Measurements from ENCODE around the gene TESK2. TPM values are rescaled to one million over a fixed set of nuclear protein-coding genes. Genes with fewer than 3 reads are reported as not detected.
A peak's percentile ranks its signal among the peaks of the same experiment; 100 is the strongest.

The TESK2 gene
- 1 to 10 TPM; 2.3 to 7.4 (median 5.7) TPM for total RNA-seq

GRCh38 chr1:45490626-45491486 lies at the start of gene TESK2:
TSS of gene TESK2 (minus strand) at chr1:45491163. CDS start at chr1:45457785, 33,378 bp downstream.
- ATAC-seq (ENCODE audit: low FRiP score in 2 of 2) (peak; percentile 98 to 99), DNase-seq (peak; percentile 99 to 100)
- H3K27ac ChIP-seq = peak within 1 kb of the TSS; percentile 70 to 91 (median 84)
- no peaks in the 10 kb centered on the region for H3K27me3 ChIP-seq
- H3K9me3 ChIP-seq = no peaks in the 10 kb centered on the region
- H3K4me3 ChIP-seq = peak within 1 kb of the TSS; percentile 48 to 99 (median 82)
- peaks cover 5 to 21% (median 9%) of the 10 kb centered on the region in 4 donors for H3K4me1 ChIP-seq
- TF ChIP-seq POLR2AphosphoS5 (IDR thresholded peaks at IDR 0.05) = peak; percentile 66 to 96
- peak in 1 of 4 donors; percentile 16 for TF ChIP-seq EP300 (IDR thresholded peaks at IDR 0.05)
- peak in 3 of 4 donors; percentile 49 to 96 (median 94) for TF ChIP-seq POLR2A (IDR thresholded peaks at IDR 0.05)
- peak in 5 of 6 experiments; percentile 12 to 74 (median 73) for TF ChIP-seq CTCF (IDR thresholded peaks at IDR 0.05)
- no peaks in the 10 kb centered on the region for H3K36me3 ChIP-seq
- 0 to 1% methylated on average over 38 to 53 of the region's 64 CpGs for WGBS, 2 donors

GRCh38 chr1:45536886-45537285 lies 45.9 kb upstream of the TESK2 start:
- no peaks in the 10 kb centered on the region for H3K27me3 ChIP-seq
- WGBS, 2 donors = 72 to 76% methylated on average over 4 of the region's 4 CpGs
- DNase-seq = no peak
- H3K4me3 ChIP-seq = no peak overlapping the region
- H3K9me3 ChIP-seq = no peaks in the 10 kb centered on the region
- no peaks in the 10 kb centered on the region for H3K36me3 ChIP-seq
- no peaks in the 10 kb centered on the region for H3K4me1 ChIP-seq
- no peak overlapping the region for H3K27ac ChIP-seq
- TF ChIP-seq EP300 (IDR thresholded peaks at IDR 0.05) = no peak
- TF ChIP-seq CTCF (IDR thresholded peaks at IDR 0.05) = no peak
- no peak for TF ChIP-seq POLR2A (IDR thresholded peaks at IDR 0.05)
- no peak for TF ChIP-seq POLR2AphosphoS5 (IDR thresholded peaks at IDR 0.05)
- ATAC-seq (ENCODE audit: low FRiP score in 2 of 2) = no peak

- H3K4me3 ChIP-seq = no peak overlapping the region
- DNase-seq (no peak), ATAC-seq (ENCODE audit: low FRiP score in 2 of 2) (no peak)
- no peaks in the 10 kb centered on the region for H3K9me3 ChIP-seq
- H3K36me3 ChIP-seq = no peaks in the 10 kb centered on the region
- no peak overlapping the region for H3K27ac ChIP-seq
- WGBS, 2 donors = 67% methylated on average over 6 of the region's 6 CpGs
- TF ChIP-seq EP300 (IDR thresholded peaks at IDR 0.05) (no peak), POLR2AphosphoS5 (IDR thresholded peaks at IDR 0.05) (no peak), POLR2A (IDR thresholded peaks at IDR 0.05) (no peak), CTCF (IDR thresholded peaks at IDR 0.05) (no peak)
- H3K27me3 ChIP-seq = no peaks in the 10 kb centered on the region
- no peaks in the 10 kb centered on the region for H3K4me1 ChIP-seq
Measured at GRCh38 chr1:45535988-45536766, 45.2 kb upstream of the TESK2 start.

- peaks cover 0 to 4% (median 0%) of the 10 kb centered on the region in 4 donors for H3K4me1 ChIP-seq
- no peak overlapping the region for H3K4me3 ChIP-seq
- no peaks in the 10 kb centered on the region for H3K9me3 ChIP-seq
- TF ChIP-seq EP300 (IDR thresholded peaks at IDR 0.05) = no peak
- no peak for TF ChIP-seq POLR2A (IDR thresholded peaks at IDR 0.05)
- TF ChIP-seq CTCF (IDR thresholded peaks at IDR 0.05) = no peak
- no peak for TF ChIP-seq POLR2AphosphoS5 (IDR thresholded peaks at IDR 0.05)
- DNase-seq (no peak), ATAC-seq (ENCODE audit: low FRiP score in 2 of 2) (no peak)
- H3K27ac ChIP-seq = no peak overlapping the region
- no peaks in the 10 kb centered on the region for H3K27me3 ChIP-seq
- 81 to 82% methylated on average over 5 of the region's 5 CpGs for WGBS, 2 donors
- no peaks in the 10 kb centered on the region for H3K36me3 ChIP-seq
Measured at GRCh38 chr1:45531873-45532272, 40.9 kb upstream of the TESK2 start.
